Measurements from ENCODE around the gene CDYL2. TPM values are rescaled to one million over a fixed set of nuclear protein-coding genes. Genes with fewer than 3 reads are reported as not detected.
"Not testable (repeated sequence)": the region's sequence is repeated elsewhere in the genome, so short reads cannot be mapped to it uniquely, and the experiment has no call there.

CDYL2 gene
- total and polyA plus RNA-seq, 4 donors = 1.3 to 12.6 (median 3.7) TPM

DNA sequence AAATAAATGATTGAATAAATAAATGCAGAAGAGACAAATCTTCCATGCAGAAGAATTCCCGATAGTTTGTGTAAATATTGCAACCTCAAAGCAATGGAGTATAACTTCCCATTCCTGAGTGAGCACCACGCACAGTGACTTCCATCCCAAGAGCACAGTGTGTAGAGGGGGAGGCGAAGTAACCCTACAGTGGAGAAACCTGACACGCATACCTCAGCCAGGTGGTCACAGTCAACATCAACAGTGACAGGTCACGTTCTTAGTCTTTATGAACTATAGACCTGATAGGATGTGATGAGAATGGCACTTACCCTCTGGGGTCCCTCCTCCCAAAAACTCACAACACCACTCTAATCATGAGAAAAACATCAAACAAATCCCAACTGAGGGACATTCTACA lies 152.0 kb downstream of the CDYL2 start:
- TF ChIP-seq, protein P1, sequence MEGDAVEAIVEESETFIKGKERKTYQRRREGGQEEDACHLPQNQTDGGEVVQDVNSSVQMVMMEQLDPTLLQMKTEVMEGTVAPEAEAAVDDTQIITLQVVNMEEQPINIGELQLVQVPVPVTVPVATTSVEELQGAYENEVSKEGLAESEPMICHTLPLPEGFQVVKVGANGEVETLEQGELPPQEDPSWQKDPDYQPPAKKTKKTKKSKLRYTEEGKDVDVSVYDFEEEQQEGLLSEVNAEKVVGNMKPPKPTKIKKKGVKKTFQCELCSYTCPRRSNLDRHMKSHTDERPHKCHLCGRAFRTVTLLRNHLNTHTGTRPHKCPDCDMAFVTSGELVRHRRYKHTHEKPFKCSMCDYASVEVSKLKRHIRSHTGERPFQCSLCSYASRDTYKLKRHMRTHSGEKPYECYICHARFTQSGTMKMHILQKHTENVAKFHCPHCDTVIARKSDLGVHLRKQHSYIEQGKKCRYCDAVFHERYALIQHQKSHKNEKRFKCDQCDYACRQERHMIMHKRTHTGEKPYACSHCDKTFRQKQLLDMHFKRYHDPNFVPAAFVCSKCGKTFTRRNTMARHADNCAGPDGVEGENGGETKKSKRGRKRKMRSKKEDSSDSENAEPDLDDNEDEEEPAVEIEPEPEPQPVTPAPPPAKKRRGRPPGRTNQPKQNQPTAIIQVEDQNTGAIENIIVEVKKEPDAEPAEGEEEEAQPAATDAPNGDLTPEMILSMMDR (IDR thresholded peaks at IDR 0.05; ENCODE audit: control extremely low read depth, extremely low read depth) = no peak
- H3K9ac ChIP-seq (ENCODE audit: insufficient read depth in 1 of 2, low read length in 2 of 2) = no peak overlapping the region
- no peak for ATAC-seq (ENCODE audit: insufficient read depth, low FRiP score)
- no peaks in the 10 kb centered on the region for H3K27me3 ChIP-seq (ENCODE audit: control insufficient read depth in 3 of 3, insufficient read depth in 3 of 3, low read length in 2 of 3)
- DNase-seq = no peak
- H3K4me3 ChIP-seq = no peak overlapping the region
- H3K36me3 ChIP-seq (ENCODE audit: control insufficient read depth in 4 of 4, insufficient read depth in 4 of 4, low read length in 4 of 4) = no peaks in the 10 kb centered on the region
- H3K9me3 ChIP-seq (ENCODE audit: control insufficient read depth in 4 of 4, insufficient read depth in 3 of 4, low read length in 3 of 4) = peaks cover 0 to 2% (median 0%) of the 10 kb centered on the region in 4 donors
- 75 to 82% methylated on average over 5 of the region's 5 CpGs for WGBS, 2 donors
- peaks cover 0 to 2% (median 0%) of the 10 kb centered on the region in 5 donors for H3K4me1 ChIP-seq (ENCODE audit: control insufficient read depth in 5 of 5, insufficient read depth in 5 of 5, low read length in 5 of 5)
- no peak overlapping the region for H3K27ac ChIP-seq (ENCODE audit: low read depth in 1 of 2, low read length in 1 of 2)

DNA sequence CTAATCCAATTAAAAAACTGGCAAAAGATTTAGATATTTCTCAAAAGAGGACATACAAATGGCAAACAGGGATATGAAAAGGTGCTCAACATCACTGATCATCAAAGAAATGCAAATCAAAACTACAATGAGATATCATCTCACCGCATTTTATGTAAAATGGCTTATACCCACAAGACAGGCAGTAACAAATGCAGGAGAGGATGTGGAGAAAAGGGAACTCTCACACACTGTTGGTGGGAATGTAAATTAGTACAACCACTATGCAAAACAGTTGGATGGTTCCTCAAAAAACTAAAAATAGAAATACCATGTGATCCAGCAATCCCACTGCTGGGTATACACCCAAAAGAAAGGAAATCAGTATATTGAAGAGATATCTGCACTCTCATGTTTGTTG lies 154.1 kb downstream of the CDYL2 start:
- H3K4me3 ChIP-seq; H3K4me1 ChIP-seq (ENCODE audit: control insufficient read depth in 5 of 5, insufficient read depth in 5 of 5, low read length in 5 of 5); H3K9ac ChIP-seq (ENCODE audit: insufficient read depth in 1 of 2, low read length in 2 of 2); H3K9me3 ChIP-seq (ENCODE audit: control insufficient read depth in 4 of 4, insufficient read depth in 3 of 4, low read length in 3 of 4); DNase-seq; H3K27ac ChIP-seq (ENCODE audit: low read depth in 1 of 2, low read length in 1 of 2); ATAC-seq (ENCODE audit: insufficient read depth, low FRiP score); H3K27me3 ChIP-seq (ENCODE audit: control insufficient read depth in 3 of 3, insufficient read depth in 3 of 3, low read length in 2 of 3); H3K36me3 ChIP-seq (ENCODE audit: control insufficient read depth in 4 of 4, insufficient read depth in 4 of 4, low read length in 4 of 4): not testable (repeated sequence)
- 60 to 77% methylated on average over 1 of the region's 1 CpG for WGBS, 2 donors

DNA sequence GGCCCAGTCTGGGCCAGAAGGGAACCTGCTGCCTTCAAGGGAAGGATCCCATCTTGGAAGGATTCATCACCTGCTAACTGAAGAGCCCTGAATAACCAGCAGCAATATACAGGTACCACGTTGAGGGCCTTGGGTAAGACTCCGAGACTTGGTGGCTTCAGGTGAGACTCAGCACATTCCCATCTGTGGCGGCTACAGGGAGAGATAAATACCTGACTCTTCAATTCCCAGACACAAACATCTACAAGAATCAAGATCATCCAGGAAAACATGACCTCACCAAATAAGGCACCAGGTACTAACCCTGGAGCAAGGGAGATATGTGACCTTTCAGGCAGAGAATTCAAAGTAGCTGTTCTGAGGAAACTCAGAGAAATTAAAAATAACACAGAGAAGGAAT lies 164.1 kb downstream of the CDYL2 start:
- no peak overlapping the region for H3K27ac ChIP-seq (ENCODE audit: low read depth in 1 of 2, low read length in 1 of 2)
- H3K4me1 ChIP-seq (ENCODE audit: control insufficient read depth in 5 of 5, insufficient read depth in 5 of 5, low read length in 5 of 5) = no peaks in the 10 kb centered on the region
- no peak overlapping the region for H3K9ac ChIP-seq (ENCODE audit: insufficient read depth in 1 of 2, low read length in 2 of 2)
- H3K9me3 ChIP-seq (ENCODE audit: control insufficient read depth in 4 of 4, insufficient read depth in 3 of 4, low read length in 3 of 4) = peaks cover 0 to 6% (median 1%) of the 10 kb centered on the region in 4 donors
- no peak for DNase-seq
- WGBS, 2 donors = 98% methylated on average over 3 of the region's 3 CpGs
- no peak overlapping the region for H3K4me3 ChIP-seq
- no peak for ATAC-seq (ENCODE audit: insufficient read depth, low FRiP score)
- TF ChIP-seq, protein P1 (IDR thresholded peaks at IDR 0.05; ENCODE audit: control extremely low read depth, extremely low read depth) = no peak
- H3K36me3 ChIP-seq (ENCODE audit: control insufficient read depth in 4 of 4, insufficient read depth in 4 of 4, low read length in 4 of 4) = no peaks in the 10 kb centered on the region
- H3K27me3 ChIP-seq (ENCODE audit: control insufficient read depth in 3 of 3, insufficient read depth in 3 of 3, low read length in 2 of 3) = no peaks in the 10 kb centered on the region

DNA sequence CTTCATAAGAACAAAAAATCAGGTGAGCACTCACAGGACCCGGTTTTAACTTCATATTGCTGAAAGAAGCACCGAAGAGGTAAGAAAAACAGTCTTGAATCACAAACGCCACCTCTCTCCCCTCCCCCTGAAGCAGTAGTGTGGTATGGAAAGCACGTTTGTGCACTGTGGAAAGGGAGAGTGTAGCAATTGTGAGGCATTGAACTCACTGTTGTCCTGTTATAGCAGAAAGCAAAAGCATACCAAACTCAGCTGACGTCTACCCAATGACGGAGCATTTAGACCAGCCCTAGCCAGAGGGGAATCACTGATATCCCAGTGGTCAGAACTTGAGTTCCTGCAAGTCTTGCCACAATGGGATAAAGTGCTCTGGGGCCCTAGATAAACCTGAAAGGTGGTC lies 164.8 kb downstream of the CDYL2 start:
- H3K27me3 ChIP-seq (ENCODE audit: control insufficient read depth in 3 of 3, insufficient read depth in 3 of 3, low read length in 2 of 3) = no peaks in the 10 kb centered on the region

More for the DNA sequence above, 164.8 kb downstream of the CDYL2 start:
- WGBS, 2 donors = 92 to 93% methylated on average over 6 of the region's 6 CpGs
- TF ChIP-seq, protein P1 (IDR thresholded peaks at IDR 0.05; ENCODE audit: control extremely low read depth, extremely low read depth) = no peak
- H3K4me1 ChIP-seq (ENCODE audit: control insufficient read depth in 5 of 5, insufficient read depth in 5 of 5, low read length in 5 of 5) = no peaks in the 10 kb centered on the region
- ATAC-seq (ENCODE audit: insufficient read depth, low FRiP score) (no peak), DNase-seq (no peak)
- H3K9ac ChIP-seq (ENCODE audit: insufficient read depth in 1 of 2, low read length in 2 of 2) = no peak overlapping the region
- H3K27ac ChIP-seq (ENCODE audit: low read depth in 1 of 2, low read length in 1 of 2) = no peak overlapping the region
- no peaks in the 10 kb centered on the region for H3K36me3 ChIP-seq (ENCODE audit: control insufficient read depth in 4 of 4, insufficient read depth in 4 of 4, low read length in 4 of 4)
- H3K4me3 ChIP-seq = no peak overlapping the region
- peaks cover 0 to 6% (median 1%) of the 10 kb centered on the region in 4 donors for H3K9me3 ChIP-seq (ENCODE audit: control insufficient read depth in 4 of 4, insufficient read depth in 3 of 4, low read length in 3 of 4)

Data from lung (tissue), 12 donors.